Chondrocyte (in vitro differentiated cells): ENCODE results near the gene POU2F2. TPM values are rescaled to one million over a fixed set of nuclear protein-coding genes. Genes with fewer than 3 reads are reported as not detected.
A peak's percentile ranks its signal among the peaks of the same experiment; 100 is the strongest.

Experiments
- DNase-seq: peaks from one replicate; pipeline ENCODE4 v3.0.0; 2021; ENCODE audit warnings: mixed read lengths, low spot score
- H3K27ac Mint-ChIP-seq: one replicate; pipeline ENCODE4 v1.8.0; 2021; ENCODE audit warnings: mild to moderate bottlenecking, moderate library complexity, mixed read lengths; ENCODE audit not compliant: unreplicated experiment
- H3K27me3 Mint-ChIP-seq: 2 replicates; pipeline ENCODE4 v1.8.0; 2021; ENCODE audit warnings: low read depth, mixed read lengths
- H3K36me3 Mint-ChIP-seq: 2 replicates; pipeline ENCODE4 v1.8.0; 2021; ENCODE audit warnings: low read depth, mixed read lengths
- H3K4me1 Mint-ChIP-seq: 2 replicates; pipeline ENCODE4 v1.8.0; 2021; ENCODE audit warnings: low read depth, mild to moderate bottlenecking, mixed read lengths
- H3K4me3 Mint-ChIP-seq: one replicate; pipeline ENCODE4 v1.8.0; 2021; ENCODE audit warnings: mild to moderate bottlenecking, moderate library complexity, mixed read lengths; ENCODE audit not compliant: unreplicated experiment
- H3K9me3 Mint-ChIP-seq: 2 replicates; pipeline ENCODE4 v1.8.0; 2021; ENCODE audit warnings: low read depth, mixed read lengths
- CTCF ChIP-seq: fragments of 200-600 bp; sonication (generic); IDR thresholded peaks from 2 replicates; pipeline ENCODE4 v1.5.0; 2021; ENCODE audit warnings: antibody characterized with exemption, mild to moderate bottlenecking, moderate library complexity
- total RNA-seq: library from RNA; stranded (reverse); gene quantifications from 3 replicates; pipeline ENCODE4 v1.2.1, GENCODE V29; 2021

POU2F2 gene
- total RNA-seq, 1 donor from 2014 or later = 1.5 TPM

GRCh38 chr19:42075616-42076379 is 56.4 kb downstream of the POU2F2 start, which contains the start of gene ZNF574:
Gene ZNF574 (plus strand): TSS chr19:42076166. CDS start chr19:42078607, 2,441 bp downstream.
- Mint-ChIP-seq H3K27me3 (no peaks in the 10 kb centered on the region), H3K27ac (peak within 1 kb of the TSS; percentile 100), H3K36me3 (peaks cover 10% of the 10 kb centered on the region), H3K4me3 (peak within 1 kb of the TSS; percentile 96), H3K9me3 (no peaks in the 10 kb centered on the region), H3K4me1 (peaks cover 45% of the 10 kb centered on the region)
- no peak for TF ChIP-seq CTCF
- peak; percentile 99 for DNase-seq

GRCh38 chr19:42075364-42075615 is 57.0 kb downstream of the POU2F2 start:
- TF ChIP-seq CTCF = no peak
- H3K9me3 Mint-ChIP-seq = no peaks in the 10 kb centered on the region
- H3K4me1 Mint-ChIP-seq = peaks cover 45% of the 10 kb centered on the region

GRCh38 chr19:42074513-42075363 is 57.5 kb downstream of the POU2F2 start:
- no peaks in the 10 kb centered on the region for H3K9me3 Mint-ChIP-seq
- peak overlapping the region; percentile 96 for H3K4me3 Mint-ChIP-seq
- peaks cover 45% of the 10 kb centered on the region for H3K4me1 Mint-ChIP-seq
- DNase-seq = no peak
- H3K27me3 Mint-ChIP-seq = peaks cover 4% of the 10 kb centered on the region
- no peak for TF ChIP-seq CTCF
- peak overlapping the region; percentile 100 for H3K27ac Mint-ChIP-seq
- H3K36me3 Mint-ChIP-seq = peaks cover 10% of the 10 kb centered on the region

More at GRCh38 chr19:42075364-42075615, 57.0 kb downstream of the POU2F2 start:
- H3K27me3 Mint-ChIP-seq = peaks cover 4% of the 10 kb centered on the region
- DNase-seq = no peak
- peak overlapping the region; percentile 96 for H3K4me3 Mint-ChIP-seq
- H3K36me3 Mint-ChIP-seq = peaks cover 10% of the 10 kb centered on the region
- H3K27ac Mint-ChIP-seq = peak overlapping the region; percentile 100

- Mint-ChIP-seq H3K36me3 (peaks cover 3% of the 10 kb centered on the region), H3K4me3 (no peak overlapping the region), H3K4me1 (peaks cover 16% of the 10 kb centered on the region), H3K27me3 (peaks cover 4% of the 10 kb centered on the region), H3K9me3 (no peaks in the 10 kb centered on the region), H3K27ac (no peak overlapping the region)
- TF ChIP-seq CTCF = no peak
- no peak for DNase-seq
Measured at GRCh38 chr19:42071247-42071646, 61.0 kb downstream of the POU2F2 start.

- TF ChIP-seq CTCF = no peak
- Mint-ChIP-seq H3K27me3 (peaks cover 6% of the 10 kb centered on the region), H3K9me3 (no peaks in the 10 kb centered on the region), H3K36me3 (peaks cover 2% of the 10 kb centered on the region), H3K27ac (no peak within 1 kb of the TSS), H3K4me3 (no peak within 1 kb of the TSS), H3K4me1 (peaks cover 3% of the 10 kb centered on the region)
- no peak for DNase-seq
Measured at GRCh38 chr19:42069619-42070351, 62.5 kb downstream of the POU2F2 start, which contains the start of gene GRIK5. Gene GRIK5 (minus strand): TSS chr19:42070206. CDS start chr19:42065770, 4,436 bp downstream.
